GM20000 (cell line): ENCODE results near the gene RGS3.

Experiments used
- DNase-seq: peaks from one replicate; pipeline ENCODE4 v3.0.0; 2012; ENCODE audit warnings: low spot score
- TF ChIP-seq, protein P1 (sequence below): IDR thresholded peaks from 2 replicates; pipeline ENCODE4 v1.5.1; 2012; ENCODE audit warnings: mild to moderate bottlenecking, control low read depth; ENCODE audit errors: extremely low read depth, missing control alignments

Gene RGS3

DNA sequence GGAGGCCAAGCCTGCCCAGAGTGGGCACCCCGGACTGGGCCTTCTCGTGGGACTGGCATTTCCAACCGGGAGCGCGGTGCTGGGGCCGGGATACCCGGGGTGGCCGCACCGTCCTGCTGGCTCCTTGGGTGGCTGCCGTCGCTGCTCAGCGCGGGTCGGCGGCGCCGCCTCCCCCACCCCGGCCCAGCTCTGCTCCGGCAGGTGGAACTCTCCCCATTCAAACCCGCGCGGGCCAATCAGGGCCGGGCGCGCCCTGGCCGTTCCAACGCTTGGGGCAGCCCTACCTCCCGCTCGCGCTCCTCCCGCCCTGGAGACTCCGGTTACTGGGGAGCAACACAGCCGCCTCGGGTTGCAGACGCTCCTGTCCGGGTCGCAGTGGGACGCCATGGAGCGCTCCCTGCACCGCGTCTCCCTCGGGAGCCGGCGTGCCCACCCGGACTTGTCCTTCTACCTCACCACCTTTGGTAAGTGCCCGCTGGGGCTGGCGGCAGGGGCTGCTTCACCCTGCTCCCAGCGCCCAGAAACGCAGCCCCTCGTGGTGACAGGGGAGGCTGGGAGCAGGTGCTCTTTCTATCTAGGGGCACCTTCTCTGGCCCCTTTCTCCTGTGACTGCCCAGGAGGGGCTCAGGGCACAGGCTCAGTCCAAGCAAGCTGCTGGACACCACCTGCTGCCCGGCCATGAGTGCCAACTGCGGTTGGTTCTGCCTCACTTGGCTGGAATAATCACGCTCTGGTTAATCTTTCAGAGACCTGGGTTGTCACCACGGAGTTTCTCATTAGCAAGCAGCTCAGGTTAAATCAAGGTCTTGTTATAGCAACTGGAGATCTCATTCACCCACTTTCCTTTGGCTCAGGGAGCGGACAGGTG lies at the start of gene RGS3:
RGS3 (plus strand) TSS at position 310 of the 868 bp plus-strand sequence; CDS start at position 386, 76 bp downstream.
- no peak for DNase-seq
- TF ChIP-seq, protein P1, sequence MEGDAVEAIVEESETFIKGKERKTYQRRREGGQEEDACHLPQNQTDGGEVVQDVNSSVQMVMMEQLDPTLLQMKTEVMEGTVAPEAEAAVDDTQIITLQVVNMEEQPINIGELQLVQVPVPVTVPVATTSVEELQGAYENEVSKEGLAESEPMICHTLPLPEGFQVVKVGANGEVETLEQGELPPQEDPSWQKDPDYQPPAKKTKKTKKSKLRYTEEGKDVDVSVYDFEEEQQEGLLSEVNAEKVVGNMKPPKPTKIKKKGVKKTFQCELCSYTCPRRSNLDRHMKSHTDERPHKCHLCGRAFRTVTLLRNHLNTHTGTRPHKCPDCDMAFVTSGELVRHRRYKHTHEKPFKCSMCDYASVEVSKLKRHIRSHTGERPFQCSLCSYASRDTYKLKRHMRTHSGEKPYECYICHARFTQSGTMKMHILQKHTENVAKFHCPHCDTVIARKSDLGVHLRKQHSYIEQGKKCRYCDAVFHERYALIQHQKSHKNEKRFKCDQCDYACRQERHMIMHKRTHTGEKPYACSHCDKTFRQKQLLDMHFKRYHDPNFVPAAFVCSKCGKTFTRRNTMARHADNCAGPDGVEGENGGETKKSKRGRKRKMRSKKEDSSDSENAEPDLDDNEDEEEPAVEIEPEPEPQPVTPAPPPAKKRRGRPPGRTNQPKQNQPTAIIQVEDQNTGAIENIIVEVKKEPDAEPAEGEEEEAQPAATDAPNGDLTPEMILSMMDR = no peak

DNA sequence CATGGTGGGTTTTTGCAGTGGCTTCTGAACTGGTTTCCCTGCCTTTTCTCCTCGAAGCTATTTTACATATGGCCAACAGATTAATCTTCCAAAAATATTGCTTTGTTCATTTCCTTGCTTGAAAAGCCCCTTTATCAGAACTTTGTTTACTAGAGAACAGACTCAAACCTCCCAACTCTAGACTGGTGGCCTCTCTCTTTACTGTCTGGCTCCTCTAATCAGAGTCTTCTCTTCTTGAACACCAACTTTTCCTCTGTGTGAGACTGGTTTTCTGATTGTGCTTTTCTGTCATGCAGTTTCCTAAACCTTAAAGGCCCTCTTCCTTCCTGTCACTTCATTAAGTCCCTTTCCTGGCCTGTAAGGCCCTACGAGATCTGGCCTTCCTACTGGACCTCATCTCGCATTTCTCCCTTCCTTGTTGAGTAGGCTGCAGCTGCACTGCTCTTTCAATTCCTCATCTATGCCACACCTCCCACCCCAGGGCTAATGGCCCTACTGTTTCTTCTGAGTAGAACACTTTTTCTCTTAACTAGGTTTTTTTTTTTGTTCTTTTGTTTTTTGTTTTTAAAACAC lies 47.3 kb upstream of the RGS3 start:
- DNase-seq = peak; percentile 78
- TF ChIP-seq, protein P1 = no peak

DNA sequence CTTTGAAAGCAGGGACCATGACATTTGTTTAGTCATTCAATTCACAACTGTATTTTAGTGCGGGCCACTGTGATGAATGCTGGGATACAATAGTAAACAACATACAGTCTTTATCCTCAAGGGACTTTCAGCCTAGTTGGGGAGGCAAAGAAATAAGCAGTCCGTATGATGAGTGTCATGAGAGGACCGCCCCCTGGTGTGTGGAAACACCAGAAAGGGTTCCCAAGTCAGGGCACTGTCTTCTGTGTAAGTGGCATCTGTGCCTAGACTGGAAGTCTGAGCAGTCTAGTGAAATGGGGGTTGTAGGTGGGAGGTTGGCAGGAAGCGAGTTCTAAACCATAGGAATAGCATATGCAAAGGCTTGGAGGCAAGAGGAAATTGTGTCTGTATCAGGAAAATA lies 46.2 kb upstream of the RGS3 start:
- TF ChIP-seq, protein P1 = no peak
- no peak for DNase-seq

DNA sequence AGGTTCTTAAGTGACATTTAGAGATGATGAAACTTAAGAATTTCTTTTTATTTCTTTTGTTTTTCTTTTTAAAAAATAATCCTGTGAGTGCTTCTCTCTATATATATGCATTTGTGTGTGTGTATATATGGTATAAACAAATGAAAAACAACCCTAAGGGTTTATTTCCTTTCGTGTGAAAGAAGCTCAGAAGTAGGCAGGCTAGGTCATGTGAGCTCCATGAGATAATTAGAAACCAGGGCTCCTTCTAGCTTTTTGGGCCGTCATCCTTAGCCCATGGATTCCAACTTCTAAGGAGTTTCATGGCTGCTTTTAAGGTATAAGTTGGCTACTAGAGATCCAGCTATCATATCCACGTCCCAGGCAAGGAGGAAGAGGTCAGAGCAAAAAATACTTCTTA lies 41.8 kb upstream of the RGS3 start:
- TF ChIP-seq, protein P1 = no peak
- no peak for DNase-seq

DNA sequence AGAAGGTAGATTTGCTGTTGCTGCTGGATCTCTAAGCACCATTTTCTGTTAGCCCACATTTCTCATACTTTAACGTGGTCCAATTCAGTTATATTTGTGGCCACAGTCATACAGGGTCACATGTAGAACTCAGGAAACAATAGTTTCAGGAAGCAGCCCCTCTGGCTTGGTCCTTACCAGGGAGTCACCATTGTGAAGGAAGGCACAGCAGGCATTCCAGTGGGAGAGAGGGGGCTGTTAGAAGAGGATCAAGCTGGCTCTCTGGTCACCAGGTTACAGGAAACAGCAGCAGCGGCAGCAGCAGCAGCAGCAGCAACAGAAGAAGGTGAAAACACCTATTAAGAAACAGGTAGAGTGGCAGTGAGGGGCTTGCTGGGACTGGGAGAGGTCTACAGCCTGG lies 38.5 kb upstream of the RGS3 start:
- DNase-seq = no peak

DNA sequence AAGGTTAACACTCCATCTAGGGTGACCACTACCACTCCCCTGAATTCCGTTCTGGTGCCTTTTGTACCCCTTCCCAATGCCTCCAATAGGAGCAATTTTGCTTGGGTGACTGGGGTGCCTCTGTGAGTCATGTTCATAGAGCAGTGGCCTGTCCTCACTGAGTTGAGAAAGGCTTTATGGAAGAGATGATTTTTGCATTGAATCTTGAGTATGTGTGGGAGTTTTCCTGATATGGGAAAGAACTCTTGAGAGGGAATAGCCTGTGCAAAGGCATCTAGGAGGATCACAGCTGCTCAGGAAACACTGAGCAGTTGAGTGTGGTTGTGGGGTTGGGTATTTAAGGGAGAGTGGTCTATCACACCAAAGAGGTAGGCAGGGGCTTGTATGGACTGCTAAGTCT lies 36.8 kb upstream of the RGS3 start:
- TF ChIP-seq, protein P1 = no peak
- no peak for DNase-seq

More for the DNA sequence above, 38.5 kb upstream of the RGS3 start:
- TF ChIP-seq, protein P1 = no peak

DNA sequence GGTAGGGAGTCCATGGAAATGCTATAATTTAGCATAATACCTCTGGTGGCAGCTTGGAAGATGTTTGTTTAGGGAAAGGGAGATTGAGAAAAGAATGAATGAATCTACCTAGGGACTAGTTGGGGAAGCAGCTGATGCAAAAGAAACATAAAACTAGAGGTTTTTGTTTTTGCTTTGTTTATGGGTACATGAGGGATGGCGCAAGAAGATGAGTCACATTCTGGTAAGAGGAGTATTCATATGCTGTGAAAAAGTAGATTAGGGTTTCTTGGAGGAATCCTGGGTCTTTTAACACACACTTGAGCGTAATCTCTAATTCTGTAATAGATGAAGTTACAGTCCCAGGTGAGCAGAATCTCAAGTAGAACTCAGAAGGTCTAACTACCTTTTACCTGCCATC lies 35.9 kb upstream of the RGS3 start:
- TF ChIP-seq, protein P1 = no peak
- no peak for DNase-seq
